MM.1S (cell line): Measurements from ENCODE around the gene PIK3C2G.

Experiments
- DNase-seq: peaks from one replicate; pipeline ENCODE4 v3.0.0-alpha.2; 2015
- H2AFZ ChIP-seq: fragments of 300-600 bp; sonication (generic); 2 replicates; pipeline ENCODE4 v1.6.0; 2016; ENCODE audit warnings: antibody characterized with exemption, low read length
- H3F3A ChIP-seq: fragments of 300-600 bp; sonication (generic); 2 replicates; pipeline ENCODE4 v1.6.1; 2016; ENCODE audit warnings: mild to moderate bottlenecking, antibody characterized with exemption, low read length, moderate library complexity, mixed read lengths; ENCODE audit not compliant: insufficient read depth
- H3K27ac ChIP-seq: fragments of 300-600 bp; sonication (generic); 2 replicates; pipeline ENCODE4 v1.5.1; 2016; ENCODE audit warnings: mild to moderate bottlenecking, low read length
- H3K27me3 ChIP-seq: fragments of 300-600 bp; sonication (generic); replicated peaks from 2 replicates; pipeline ENCODE4 v1.6.0; 2016; ENCODE audit warnings: low read length; ENCODE audit not compliant: insufficient read depth
- H3K36me3 ChIP-seq: fragments of 300-600 bp; sonication (generic); replicated peaks from 2 replicates; pipeline ENCODE4 v1.6.1; 2016; ENCODE audit warnings: mild to moderate bottlenecking, low read length, mixed read lengths; ENCODE audit not compliant: insufficient read depth
- H3K4me1 ChIP-seq: fragments of 300-600 bp; sonication (generic); 2 replicates; pipeline ENCODE4 v1.6.1; 2016; ENCODE audit warnings: low read length, mixed read lengths
- H3K4me2 ChIP-seq: fragments of 300-600 bp; sonication (generic); 2 replicates; pipeline ENCODE4 v1.6.0; 2016; ENCODE audit warnings: low read depth, low read length
- H3K4me3 ChIP-seq: fragments of 300-600 bp; sonication (generic); 2 replicates; pipeline ENCODE4 v1.5.1; 2016; ENCODE audit warnings: low read length, mixed read lengths
- H3K79me2 ChIP-seq: fragments of 300-600 bp; sonication (generic); 2 replicates; pipeline ENCODE4 v1.6.1; 2016; ENCODE audit warnings: mixed run types, low read length, mixed read lengths
- H3K9ac ChIP-seq: fragments of 300-600 bp; sonication (generic); 2 replicates; pipeline ENCODE4 v1.6.1; 2016; ENCODE audit warnings: low read length, mixed read lengths
- H3K9me2 ChIP-seq: fragments of 300-600 bp; sonication (generic); replicated peaks from 2 replicates; pipeline ENCODE4 v1.6.1; 2016; ENCODE audit warnings: mild to moderate bottlenecking, low read length, mixed read lengths; ENCODE audit not compliant: insufficient read depth
- H3K9me3 ChIP-seq: fragments of 300-600 bp; sonication (generic); replicated peaks from 2 replicates; pipeline ENCODE4 v1.6.1; 2016; ENCODE audit warnings: mild to moderate bottlenecking, low read length, mixed read lengths; ENCODE audit not compliant: insufficient read depth
- H4K20me1 ChIP-seq: fragments of 300-600 bp; sonication (generic); 2 replicates; pipeline ENCODE4 v1.6.1; 2016; ENCODE audit warnings: mild to moderate bottlenecking, low read length, moderate library complexity, mixed read lengths; ENCODE audit not compliant: insufficient read depth
- CTCF ChIP-seq: fragments of 300-600 bp; sonication (generic); IDR thresholded peaks from 2 replicates; pipeline ENCODE4 v1.5.1; 2016; ENCODE audit warnings: antibody characterized with exemption, low read length, mixed read lengths
- EZH2 ChIP-seq: fragments of 300-600 bp; sonication (generic); optimal IDR thresholded peaks from 2 replicates; pipeline ENCODE3; 2017; ENCODE audit warnings: low read depth, mild to moderate bottlenecking, antibody characterized with exemption, low read length, mixed read lengths
- EZH2phosphoT487 ChIP-seq: fragments of 300-600 bp; sonication (generic); IDR thresholded peaks from 2 replicates; pipeline ENCODE4 v1.6.1; 2018; ENCODE audit warnings: antibody characterized with exemption, low read length

Gene PIK3C2G

GRCh38 chr12:18368594-18368993, 107.3 kb downstream of the PIK3C2G start:
- H3K4me1 ChIP-seq, result no peaks in the 10 kb centered on the region

GRCh38 chr12:18373181-18373580, 111.9 kb downstream of the PIK3C2G start:
- Histone ChIP-seq H4K20me1 (no peaks in the 10 kb centered on the region), H2AFZ (no peak overlapping the region)

More at GRCh38 chr12:18368594-18368993, 107.3 kb downstream of the PIK3C2G start:
- Histone ChIP-seq H3K27ac (no peak overlapping the region), H2AFZ (no peak overlapping the region), H3K4me2 (no peak overlapping the region), H3K27me3 (no peaks in the 10 kb centered on the region), H3K9me3 (no peaks in the 10 kb centered on the region), H3K9me2 (no peaks in the 10 kb centered on the region), H3K36me3 (no peaks in the 10 kb centered on the region), H3K79me2 (no peaks in the 10 kb centered on the region), H3K9ac (no peak overlapping the region), H3K4me3 (no peak overlapping the region), H3F3A (no peaks in the 10 kb centered on the region), H4K20me1 (no peaks in the 10 kb centered on the region)
- no peak for DNase-seq
- TF ChIP-seq EZH2 (no peak), CTCF (no peak), EZH2phosphoT487 (no peak)

GRCh38 chr12:18375131-18375530, 113.8 kb downstream of the PIK3C2G start:
- no peaks in the 10 kb centered on the region for H3K9me2 ChIP-seq
- no peak overlapping the region for H3K27ac ChIP-seq
- no peaks in the 10 kb centered on the region for H3K36me3 ChIP-seq
- TF ChIP-seq EZH2 (no peak), CTCF (no peak), EZH2phosphoT487 (no peak)
- no peaks in the 10 kb centered on the region for H3F3A ChIP-seq
- H2AFZ ChIP-seq, result no peak overlapping the region
- no peaks in the 10 kb centered on the region for H3K27me3 ChIP-seq
- no peak overlapping the region for H3K9ac ChIP-seq
- no peak for DNase-seq
- H3K4me3 ChIP-seq, result no peak overlapping the region
- no peaks in the 10 kb centered on the region for H3K79me2 ChIP-seq
- H3K4me1 ChIP-seq, result no peaks in the 10 kb centered on the region
- no peaks in the 10 kb centered on the region for H3K9me3 ChIP-seq
- H4K20me1 ChIP-seq, result no peaks in the 10 kb centered on the region
- no peak overlapping the region for H3K4me2 ChIP-seq

More at GRCh38 chr12:18373181-18373580, 111.9 kb downstream of the PIK3C2G start:
- H3F3A ChIP-seq, result no peaks in the 10 kb centered on the region
- H3K9me3 ChIP-seq, result no peaks in the 10 kb centered on the region
- H3K4me1 ChIP-seq, result no peaks in the 10 kb centered on the region
- no peaks in the 10 kb centered on the region for H3K79me2 ChIP-seq
- H3K9me2 ChIP-seq, result no peaks in the 10 kb centered on the region
- no peak overlapping the region for H3K4me2 ChIP-seq
- no peak overlapping the region for H3K9ac ChIP-seq
- TF ChIP-seq EZH2 (no peak), CTCF (no peak), EZH2phosphoT487 (no peak)
- no peak overlapping the region for H3K27ac ChIP-seq
- DNase-seq, result no peak
- no peak overlapping the region for H3K4me3 ChIP-seq
- H3K36me3 ChIP-seq, result no peaks in the 10 kb centered on the region
- H3K27me3 ChIP-seq, result no peaks in the 10 kb centered on the region
